Breast epithelium (tissue), 4 donors: ENCODE data around the gene MEIKIN. TPM values are rescaled to one million over a fixed set of nuclear protein-coding genes. Genes with fewer than 3 reads are reported as not detected.

Experiments
- DNase-seq, 2 donors: peaks; one replicate each; pipeline ENCODE4 v3.0.0-alpha.2; 2019; ENCODE audit warnings: low spot score in 2 of 2
- H3K27ac ChIP-seq, 2 donors: fragments of 200-600 bp; sonication (generic) in 1 of 2; one replicate each; pipeline ENCODE4 v1.5.1; 2016 to 2019; ENCODE audit warnings: mild to moderate bottlenecking in 1 of 2
- H3K27me3 ChIP-seq, 2 donors: fragments of 200-600 bp; sonication (generic) in 1 of 2; one replicate each; pipeline versions ENCODE4 v1.5.1 to v1.6.0; 2017 to 2019; ENCODE audit warnings: control low read depth in 1 of 2, mild to moderate bottlenecking in 1 of 2
- H3K36me3 ChIP-seq: fragments of 200-600 bp; one replicate; pipeline ENCODE4 v1.5.1; 2019
- H3K4me1 ChIP-seq, 2 donors: fragments of 200-600 bp; sonication (generic); one replicate each; pipeline ENCODE4 v1.5.1; 2016 to 2019; ENCODE audit warnings: control low read depth in 1 of 2
- H3K4me3 ChIP-seq, 3 donors: fragments of 200-600 bp; sonication (generic); 1 replicate in 2 of 3; 2 replicates in 1 of 3; pipeline ENCODE4 v1.5.1; 2016 to 2019; ENCODE audit warnings: mild to moderate bottlenecking in 3 of 3, moderate library complexity in 2 of 3
- H3K9me3 ChIP-seq, 2 donors: fragments of 200-600 bp; sonication (generic) in 1 of 2; one replicate each; pipeline ENCODE4 v1.5.1; 2016 to 2019; ENCODE audit warnings: control low read depth in 1 of 2
- POLR2A ChIP-seq: fragments of 450-650 bp; IDR thresholded peaks from one replicate; pipeline ENCODE4 v1.6.1; 2016; ENCODE audit warnings: antibody characterized with exemption, mild to moderate bottlenecking, moderate library complexity
- POLR2AphosphoS5 ChIP-seq, 3 donors: sonication (generic); formaldehyde crosslinking; IDR thresholded peaks; one replicate each; pipeline ENCODE4 v1.6.1; 2017; ENCODE audit warnings: antibody characterized with exemption in 3 of 3
- intact Hi-C: fragments of 100-400 bp; cut with DNase I; formaldehyde crosslinking; loops from one replicate; pipeline ENCODE4 v1.15.1; 2023; ENCODE audit warnings: low total_unique reads
- total RNA-seq, 3 donors: library from RNA; depleted of rRNA; stranded (reverse); fragments of >200 nt; gene quantifications; one replicate each; pipeline ENCODE4 v1.1.0, GENCODE V29; 2016
- TF ChIP-seq, protein P1 (sequence below), 3 donors: fragments of 450-650 bp; IDR thresholded peaks; one replicate each; pipeline ENCODE4 v1.5.1; 2016 to 2017; ENCODE audit warnings: antibody characterized with exemption in 3 of 3, mild to moderate bottlenecking in 3 of 3, moderate library complexity in 3 of 3

MEIKIN gene
- total RNA-seq, 3 donors from 2014 or later = not detected

DNA sequence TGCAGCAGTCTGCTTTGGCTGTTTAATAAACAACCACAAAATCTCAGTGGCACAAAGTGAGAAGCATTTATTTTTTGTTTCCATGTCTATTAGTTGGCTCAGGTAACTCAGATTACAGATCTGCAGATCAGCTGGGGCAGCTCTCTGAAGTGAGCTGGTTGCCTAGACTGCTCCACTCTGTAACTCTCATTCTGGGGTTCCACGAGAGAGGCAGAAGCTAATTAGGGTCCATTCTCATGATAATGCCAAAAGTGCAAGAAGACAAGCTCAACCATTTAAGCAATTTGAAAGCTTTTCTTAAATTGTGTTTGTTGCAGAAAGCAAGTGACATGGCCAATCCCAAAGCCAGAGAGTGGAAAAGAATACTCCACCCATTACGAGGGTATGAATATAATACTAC is 13.2 kb downstream of the MEIKIN start:
- Histone ChIP-seq H3K36me3 (no peaks in the 10 kb centered on the region), H3K9me3 (peaks cover 8 to 30% of the 10 kb centered on the region in 2 donors), H3K27ac (no peak overlapping the region), H3K4me1 (no peaks in the 10 kb centered on the region), H3K27me3 (no peaks in the 10 kb centered on the region), H3K4me3 (no peak overlapping the region)
- DNase-seq = no peak
- TF ChIP-seq POLR2A (no peak), POLR2AphosphoS5 (IDR thresholded peaks at IDR 0.05) (no peak)
- TF ChIP-seq, protein P1, sequence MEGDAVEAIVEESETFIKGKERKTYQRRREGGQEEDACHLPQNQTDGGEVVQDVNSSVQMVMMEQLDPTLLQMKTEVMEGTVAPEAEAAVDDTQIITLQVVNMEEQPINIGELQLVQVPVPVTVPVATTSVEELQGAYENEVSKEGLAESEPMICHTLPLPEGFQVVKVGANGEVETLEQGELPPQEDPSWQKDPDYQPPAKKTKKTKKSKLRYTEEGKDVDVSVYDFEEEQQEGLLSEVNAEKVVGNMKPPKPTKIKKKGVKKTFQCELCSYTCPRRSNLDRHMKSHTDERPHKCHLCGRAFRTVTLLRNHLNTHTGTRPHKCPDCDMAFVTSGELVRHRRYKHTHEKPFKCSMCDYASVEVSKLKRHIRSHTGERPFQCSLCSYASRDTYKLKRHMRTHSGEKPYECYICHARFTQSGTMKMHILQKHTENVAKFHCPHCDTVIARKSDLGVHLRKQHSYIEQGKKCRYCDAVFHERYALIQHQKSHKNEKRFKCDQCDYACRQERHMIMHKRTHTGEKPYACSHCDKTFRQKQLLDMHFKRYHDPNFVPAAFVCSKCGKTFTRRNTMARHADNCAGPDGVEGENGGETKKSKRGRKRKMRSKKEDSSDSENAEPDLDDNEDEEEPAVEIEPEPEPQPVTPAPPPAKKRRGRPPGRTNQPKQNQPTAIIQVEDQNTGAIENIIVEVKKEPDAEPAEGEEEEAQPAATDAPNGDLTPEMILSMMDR (IDR thresholded peaks at IDR 0.05) = no peak
- intact Hi-C loops = no loop called here

DNA sequence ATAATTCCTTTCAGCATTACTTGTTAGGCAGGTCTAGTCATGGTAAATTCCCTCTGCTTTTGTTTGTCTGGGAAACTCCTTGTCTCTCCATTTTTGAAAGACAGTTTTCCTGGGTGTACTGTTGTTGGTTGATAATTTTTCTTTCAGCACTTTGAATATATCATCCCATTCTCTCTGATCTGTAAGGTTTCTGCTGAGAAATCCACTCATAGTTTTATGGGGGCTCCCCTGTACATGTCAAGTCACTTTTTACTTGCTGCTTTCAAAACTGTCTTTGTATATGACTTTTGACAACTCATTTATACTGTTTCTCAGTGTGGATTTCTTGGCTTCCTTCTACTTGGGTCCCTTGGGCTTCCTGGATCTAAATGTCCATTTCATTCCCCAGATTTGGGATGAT is 16.5 kb downstream of the MEIKIN start:
- DNase-seq = no peak
- Histone ChIP-seq H3K4me3 (no peak overlapping the region), H3K27me3 (no peaks in the 10 kb centered on the region), H3K36me3 (no peaks in the 10 kb centered on the region), H3K4me1 (no peaks in the 10 kb centered on the region), H3K9me3 (peaks cover 13 to 52% of the 10 kb centered on the region in 2 donors), H3K27ac (no peak overlapping the region)
- TF ChIP-seq, protein P1 (IDR thresholded peaks at IDR 0.05) = no peak
- TF ChIP-seq POLR2AphosphoS5 (IDR thresholded peaks at IDR 0.05) (no peak), POLR2A (no peak)
- intact Hi-C loops = no loop called here

DNA sequence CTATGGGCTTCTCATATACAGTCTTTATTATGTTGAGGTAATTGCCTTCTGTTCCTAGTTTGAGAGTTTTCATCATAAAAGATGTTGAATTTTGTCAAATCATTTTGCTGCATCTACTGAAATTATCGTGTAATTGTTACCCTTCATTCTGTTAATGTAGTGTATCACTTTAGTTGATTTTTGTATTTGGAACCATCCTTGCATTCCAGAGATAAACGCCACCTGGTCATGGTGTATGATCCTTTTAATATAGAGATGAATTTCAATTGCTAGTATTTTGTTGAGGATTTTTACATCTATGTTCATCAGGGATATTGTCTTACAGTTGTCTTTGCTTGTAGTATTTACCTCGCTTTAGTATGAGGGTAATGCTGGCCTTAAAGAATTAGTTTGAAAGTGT is 19.3 kb downstream of the MEIKIN start:
- DNase-seq = no peak
- intact Hi-C loops = no loop called here
- no peak overlapping the region for H3K4me3 ChIP-seq
- H3K4me1 ChIP-seq = no peaks in the 10 kb centered on the region
- no peak overlapping the region for H3K27ac ChIP-seq
- no peaks in the 10 kb centered on the region for H3K36me3 ChIP-seq
- TF ChIP-seq POLR2AphosphoS5 (IDR thresholded peaks at IDR 0.05) = no peak
- TF ChIP-seq POLR2A = no peak
- TF ChIP-seq, protein P1 (IDR thresholded peaks at IDR 0.05) = no peak
- no peaks in the 10 kb centered on the region for H3K27me3 ChIP-seq
- peaks cover 13 to 52% of the 10 kb centered on the region in 2 donors for H3K9me3 ChIP-seq

DNA sequence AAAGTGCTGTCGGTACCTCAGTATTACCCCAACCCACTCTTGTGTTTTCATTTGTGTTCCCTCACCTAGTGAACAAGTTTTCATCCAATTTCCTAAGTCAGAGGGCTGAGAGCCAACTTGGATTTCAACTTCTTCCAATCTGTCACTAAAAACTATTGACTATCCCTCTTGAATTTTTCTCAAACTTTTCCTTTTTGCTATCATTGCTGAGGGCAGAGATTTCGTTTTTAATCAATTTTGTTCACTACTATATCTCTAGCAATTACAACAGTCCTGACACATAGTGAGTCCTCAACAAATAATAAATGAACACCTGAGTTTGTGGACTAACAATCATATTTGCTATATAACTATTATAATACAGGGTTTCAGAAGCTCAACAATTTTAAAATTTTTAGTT is 29.0 kb downstream of the MEIKIN start:
- DNase-seq = no peak
- Histone ChIP-seq H3K27me3 (no peaks in the 10 kb centered on the region), H3K27ac (no peak overlapping the region), H3K36me3 (no peaks in the 10 kb centered on the region), H3K4me1 (no peaks in the 10 kb centered on the region), H3K4me3 (no peak overlapping the region), H3K9me3 (no peaks in the 10 kb centered on the region)
- TF ChIP-seq POLR2A (no peak), POLR2AphosphoS5 (IDR thresholded peaks at IDR 0.05) (no peak)
- TF ChIP-seq, protein P1 (IDR thresholded peaks at IDR 0.05) = no peak
- intact Hi-C loops = no loop called here

DNA sequence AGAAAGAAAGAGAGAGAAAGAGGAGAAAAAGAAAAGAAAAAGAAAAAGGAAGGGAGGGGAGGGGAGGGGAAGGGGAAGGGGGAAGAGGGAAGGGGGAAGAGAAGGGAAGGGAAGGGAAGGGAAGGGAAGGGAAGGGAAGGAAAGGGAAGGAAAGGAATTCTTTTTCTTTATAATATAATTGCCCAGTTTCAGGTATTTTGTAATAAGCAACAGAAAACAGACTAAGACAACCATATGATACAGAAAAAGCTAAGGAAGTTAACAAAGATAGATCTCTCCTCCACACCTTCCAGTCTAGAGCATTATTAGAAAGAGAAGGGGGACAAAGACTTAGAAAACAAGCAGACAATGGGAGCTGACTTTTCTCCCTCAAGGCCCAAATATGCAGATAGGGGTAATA is 31.0 kb downstream of the MEIKIN start:
- Histone ChIP-seq H3K9me3 (peaks cover 0 to 2% of the 10 kb centered on the region in 2 donors), H3K4me3 (no peak overlapping the region), H3K4me1 (no peaks in the 10 kb centered on the region), H3K36me3 (no peaks in the 10 kb centered on the region), H3K27ac (no peak overlapping the region), H3K27me3 (no peaks in the 10 kb centered on the region)
- intact Hi-C loops = no loop called here
- DNase-seq = no peak
- TF ChIP-seq POLR2AphosphoS5 (IDR thresholded peaks at IDR 0.05) = no peak
- no peak for TF ChIP-seq POLR2A
- TF ChIP-seq, protein P1 (IDR thresholded peaks at IDR 0.05) = no peak
